IMR-90 (cell line): ENCODE measurements around the gene LBHD2. TPM values are rescaled to one million over a fixed set of nuclear protein-coding genes. Genes with fewer than 3 reads are reported as not detected.

Experiments used
- ATAC-seq: fragments of 200-7000 bp; cut with Tn5 transposase; 2 replicates; pipeline ENCODE4 v1.9.1; 2020; ENCODE audit warnings: low read depth, mild to moderate bottlenecking, moderate library complexity
- BruUV-seq: library from RNA; stranded (reverse); fragments of 400-500 nt; replicated peaks from 2 replicates; lab custom pipeline; 2021; lab: Mats Ljungman, UMichigan
- CTCF ChIA-PET: fragments of 300-600 bp; formaldehyde crosslinking; extraction: SDS; loops from one replicate; lab custom pipeline; 2021; ENCODE audit warnings: antibody characterized with exemption; lab: Yijun Ruan, JAX
- POLR2A ChIA-PET: fragments of 300-600 bp; sonication (Branson Sonifier 250); formaldehyde crosslinking; loops from one replicate; lab custom pipeline; 2022; ENCODE audit warnings: antibody characterized with exemption; ENCODE audit not compliant: unreplicated experiment; lab: Charles Lee
- DNase-seq: peaks from one replicate; pipeline ENCODE4 v3.0.0; 2013
- H2AFZ ChIP-seq: replicated peaks from 2 replicates; pipeline ENCODE3; 2013; ENCODE audit warnings: low read length, mild to moderate bottlenecking; ENCODE audit not compliant: poor library complexity
- H2AK5ac ChIP-seq: 2 replicates; pipeline ENCODE4 v1.6.1; 2013; ENCODE audit warnings: low read depth, low read length, inconsistent platforms
- H2AK9ac ChIP-seq: replicated peaks from 2 replicates; pipeline ENCODE3; 2013; ENCODE audit warnings: mild to moderate bottlenecking, low read depth, low read length, moderate library complexity; ENCODE audit not compliant: poor library complexity
- H2BK120ac ChIP-seq: 2 replicates; pipeline ENCODE4 v1.6.1; 2013; ENCODE audit warnings: low read depth, low read length, inconsistent platforms
- H2BK15ac ChIP-seq: 3 replicates; pipeline ENCODE4 v1.6.1; 2013; ENCODE audit warnings: low read depth, low read length, inconsistent platforms
- H2BK20ac ChIP-seq: 2 replicates; pipeline ENCODE4 v1.6.1; 2013; ENCODE audit warnings: low read depth, mild to moderate bottlenecking, inconsistent platforms, low read length, moderate library complexity
- H2BK5ac ChIP-seq: 2 replicates; pipeline ENCODE4 v1.6.1; 2013; ENCODE audit warnings: mild to moderate bottlenecking, low read depth, low read length, inconsistent platforms; ENCODE audit not compliant: poor library complexity, severe bottlenecking
- H3K14ac ChIP-seq: replicated peaks from 2 replicates; pipeline ENCODE4 v1.6.1; 2013; ENCODE audit warnings: low read depth, low read length, inconsistent platforms
- H3K18ac ChIP-seq: 2 replicates; pipeline ENCODE4 v1.6.1; 2013; ENCODE audit warnings: low read depth, low read length, control low read depth
- H3K23ac ChIP-seq: 2 replicates; pipeline ENCODE4 v1.6.1; 2013; ENCODE audit warnings: low read depth, low read length, inconsistent platforms
- H3K27ac ChIP-seq: 2 replicates; pipeline ENCODE4 v1.5.1; 2013; ENCODE audit warnings: mild to moderate bottlenecking, control low read depth, low read length; ENCODE audit not compliant: insufficient read depth
- H3K27me3 ChIP-seq: 2 replicates; pipeline ENCODE4 v1.6.1; 2013; ENCODE audit warnings: low read length; ENCODE audit not compliant: control insufficient read depth, insufficient read depth
- H3K36me3 ChIP-seq: 2 replicates; pipeline ENCODE4 v1.6.1; 2013; ENCODE audit warnings: low read length, mixed read lengths; ENCODE audit not compliant: control insufficient read depth, insufficient read depth
- H3K4ac ChIP-seq: 2 replicates; pipeline ENCODE4 v1.6.1; 2013; ENCODE audit warnings: low read depth, low read length, inconsistent platforms
- H3K4me1 ChIP-seq: 2 replicates; pipeline ENCODE4 v1.6.1; 2013; ENCODE audit warnings: low read length, mixed read lengths; ENCODE audit not compliant: control insufficient read depth, insufficient read depth
- H3K4me2 ChIP-seq: 2 replicates; pipeline ENCODE4 v1.6.1; 2013; ENCODE audit warnings: low read depth, mild to moderate bottlenecking, control low read depth, low read length, moderate library complexity
- H3K4me3 ChIP-seq: 2 replicates; pipeline ENCODE4 v1.5.1; 2013; ENCODE audit warnings: low read depth, mild to moderate bottlenecking, control low read depth, low read length, moderate library complexity; ENCODE audit not compliant: insufficient read depth
- H3K56ac ChIP-seq: 2 replicates; pipeline ENCODE4 v1.6.1; 2013; ENCODE audit warnings: low read length, inconsistent platforms; ENCODE audit not compliant: insufficient read depth; ENCODE audit errors: extremely low read depth
- H3K79me1 ChIP-seq, 2 experiments: 2 replicates each; pipeline ENCODE4 v1.6.1; 2013; ENCODE audit warnings: low read length in 2 of 2, inconsistent platforms in 1 of 2, low read depth in 1 of 2
- H3K9ac ChIP-seq: 2 replicates; pipeline ENCODE4 v1.6.1; 2013; ENCODE audit warnings: low read depth, low read length, control low read depth
- H3K9me1 ChIP-seq: 2 replicates; pipeline ENCODE4 v1.6.1; 2013; ENCODE audit warnings: low read length, inconsistent platforms; ENCODE audit not compliant: insufficient read depth
- H3K9me3 ChIP-seq: 2 replicates; pipeline ENCODE4 v1.6.1; 2013; ENCODE audit warnings: low read length; ENCODE audit not compliant: control insufficient read depth, insufficient read depth
- H4K20me1 ChIP-seq: 2 replicates; pipeline ENCODE4 v1.6.1; 2013; ENCODE audit warnings: low read length, inconsistent platforms; ENCODE audit not compliant: insufficient read depth
- H4K5ac ChIP-seq: 2 replicates; pipeline ENCODE4 v1.6.1; 2013; ENCODE audit warnings: mild to moderate bottlenecking, low read depth, low read length, control low read depth
- H4K8ac ChIP-seq, 2 experiments: 2 replicates each; pipeline ENCODE4 v1.6.1; 2013; ENCODE audit warnings: low read depth in 2 of 2, low read length in 2 of 2, control low read depth in 1 of 2, inconsistent platforms in 1 of 2
- H4K91ac ChIP-seq: 2 replicates; pipeline ENCODE4 v1.6.1; 2013; ENCODE audit warnings: low read depth, low read length, inconsistent platforms; ENCODE audit not compliant: insufficient read depth
- CEBPB ChIP-seq: IDR thresholded peaks from 2 replicates; pipeline ENCODE4 v1.6.1; 2012; ENCODE audit warnings: low read depth, low read length, improper control_type of control experiment
- CHD1 ChIP-seq: IDR thresholded peaks from 2 replicates; pipeline ENCODE4 v1.6.1; 2012; ENCODE audit warnings: low read depth, low read length, improper control_type of control experiment
- ELK1 ChIP-seq: fragments of 150-350 bp; IDR thresholded peaks from 2 replicates; pipeline ENCODE4 v1.6.1; 2016; ENCODE audit warnings: low read depth, mild to moderate bottlenecking, low read length, moderate library complexity, borderline replicate concordance
- FOS ChIP-seq: fragments of 150-350 bp; IDR thresholded peaks from 2 replicates; pipeline ENCODE4 v1.6.1; 2016; ENCODE audit warnings: low read depth, low read length
- MAZ ChIP-seq: IDR thresholded peaks from 2 replicates; pipeline ENCODE4 v1.6.1; 2012; ENCODE audit warnings: low read depth, mild to moderate bottlenecking, low read length, improper control_type of control experiment, moderate library complexity, borderline replicate concordance
- MXI1 ChIP-seq: IDR thresholded peaks from 2 replicates; pipeline ENCODE4 v1.6.1; 2012; ENCODE audit warnings: low read depth, mild to moderate bottlenecking, low read length, moderate library complexity, borderline replicate concordance
- NFE2L2 ChIP-seq: fragments of 150-350 bp; IDR thresholded peaks from 2 replicates; pipeline ENCODE4 v1.6.1; 2016; ENCODE audit warnings: low read depth, mild to moderate bottlenecking, low read length
- POLR2A ChIP-seq: IDR thresholded peaks from 2 replicates; pipeline ENCODE4 v1.6.1; 2012; ENCODE audit warnings: mild to moderate bottlenecking, low read depth, low read length
- RAD21 ChIP-seq: IDR thresholded peaks from 2 replicates; pipeline ENCODE4 v1.6.1; 2012; ENCODE audit warnings: low read length, improper control_type of control experiment
- RCOR1 ChIP-seq: IDR thresholded peaks from 2 replicates; pipeline ENCODE4 v1.6.1; 2012; ENCODE audit warnings: mild to moderate bottlenecking, low read length, improper control_type of control experiment; ENCODE audit not compliant: insufficient replicate concordance
- RFX5 ChIP-seq: IDR thresholded peaks from 2 replicates; pipeline ENCODE4 v1.8.0; 2012; ENCODE audit warnings: low read depth, mild to moderate bottlenecking, low read length, moderate library complexity
- SMC3 ChIP-seq: fragments of 150-350 bp; IDR thresholded peaks from 2 replicates; pipeline ENCODE4 v1.6.1; 2016; ENCODE audit warnings: low read depth, mild to moderate bottlenecking, antibody characterized with exemption, low read length, moderate library complexity
- USF2 ChIP-seq: fragments of 150-350 bp; IDR thresholded peaks from 2 replicates; pipeline ENCODE4 v1.6.1; 2017; ENCODE audit warnings: mild to moderate bottlenecking, antibody characterized with exemption, low read length, low read depth
- WGBS, 2 experiments: methylation state at CpG; one replicate each; pipeline versions ENCODE4 v1.1.5 to v1.1.7; 2013; ENCODE audit warnings: missing lambda C conversion rate in 2 of 2; ENCODE audit not compliant: insufficient read length in 1 of 2; ENCODE audit errors: extremely low coverage in 2 of 2; 5-methylcytosine and 5-hydroxymethylcytosine counted together
- dilution Hi-C: fragments of 300-500 bp; cut with HindIII; formaldehyde crosslinking; loops from one replicate; pipeline ENCODE4 v1.14.3; 2018; ENCODE audit warnings: low sequenced_read_pairs; ENCODE audit not compliant: unreplicated experiment
- in situ Hi-C: fragments of 300-500 bp; cut with MboI; formaldehyde crosslinking; loops from 3 replicates; pipeline ENCODE4 v1.14.3; 2019; ENCODE audit warnings: low sequenced_read_pairs, inconsistent platforms, mixed read lengths
- intact Hi-C: fragments of 100-400 bp; cut with micrococcal nuclease; formaldehyde crosslinking; loops from 2 replicates; pipeline ENCODE4 v1.10.0; 2022
- polyA plus RNA-seq, 3 experiments: library from polyadenylated mRNA; depleted of rRNA; stranded (reverse); fragments of >200 nt; gene quantifications; 2 replicates each; pipeline ENCODE4 v1.2.3, GENCODE V29; 2012; ENCODE audit warnings: low replicate concordance in 1 of 3
- total RNA-seq: library from RNA; depleted of rRNA; stranded (reverse); fragments of >200 nt; gene quantifications from 2 replicates; pipeline ENCODE4 v1.2.3, GENCODE V29; 2012
- TF ChIP-seq, protein P1 (sequence below): conservative IDR thresholded peaks from 2 replicates; pipeline ENCODE4 v1.5.1; 2012; ENCODE audit warnings: mild to moderate bottlenecking, low read depth, low read length, improper control_type of control experiment

The LBHD2 gene
- total and polyA plus RNA-seq, 2 of the 4 experiments (the other 2 are of a cell fraction) = not detected

DNA sequence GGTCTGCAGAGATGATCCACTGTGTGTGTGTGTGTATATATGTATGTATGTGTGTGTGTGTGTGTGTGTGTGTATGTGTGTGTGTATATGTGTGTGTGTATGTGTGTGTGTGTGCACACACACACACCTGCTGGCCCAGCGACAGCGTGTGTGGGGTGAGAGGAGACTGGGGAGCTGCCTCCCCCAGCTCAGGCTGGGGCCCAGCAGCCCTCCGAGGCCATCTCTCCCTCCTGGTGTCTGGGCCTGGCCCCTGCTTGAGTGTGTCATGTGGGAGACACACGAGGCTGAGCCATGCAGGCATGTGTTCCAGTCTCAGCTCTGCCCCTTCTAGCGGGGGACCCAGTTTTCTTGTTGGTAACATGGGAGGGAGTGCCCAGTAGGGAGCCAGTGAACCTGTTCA lies 29.3 kb downstream of the LBHD2 start:
- no peak overlapping the region for H3K9ac ChIP-seq
- no peak for DNase-seq
- no peaks in the 10 kb centered on the region for H3K27me3 ChIP-seq
- ATAC-seq = no peak
- no peak overlapping the region for H4K8ac ChIP-seq
- H3K14ac ChIP-seq = no peak overlapping the region
- H4K5ac ChIP-seq = no peak overlapping the region
- H3K36me3 ChIP-seq = no peaks in the 10 kb centered on the region
- H3K9me1 ChIP-seq = peaks cover 9% of the 10 kb centered on the region; the same call in 1 of the 2 replicates
- no peak for TF ChIP-seq RFX5
- TF ChIP-seq, protein P1, sequence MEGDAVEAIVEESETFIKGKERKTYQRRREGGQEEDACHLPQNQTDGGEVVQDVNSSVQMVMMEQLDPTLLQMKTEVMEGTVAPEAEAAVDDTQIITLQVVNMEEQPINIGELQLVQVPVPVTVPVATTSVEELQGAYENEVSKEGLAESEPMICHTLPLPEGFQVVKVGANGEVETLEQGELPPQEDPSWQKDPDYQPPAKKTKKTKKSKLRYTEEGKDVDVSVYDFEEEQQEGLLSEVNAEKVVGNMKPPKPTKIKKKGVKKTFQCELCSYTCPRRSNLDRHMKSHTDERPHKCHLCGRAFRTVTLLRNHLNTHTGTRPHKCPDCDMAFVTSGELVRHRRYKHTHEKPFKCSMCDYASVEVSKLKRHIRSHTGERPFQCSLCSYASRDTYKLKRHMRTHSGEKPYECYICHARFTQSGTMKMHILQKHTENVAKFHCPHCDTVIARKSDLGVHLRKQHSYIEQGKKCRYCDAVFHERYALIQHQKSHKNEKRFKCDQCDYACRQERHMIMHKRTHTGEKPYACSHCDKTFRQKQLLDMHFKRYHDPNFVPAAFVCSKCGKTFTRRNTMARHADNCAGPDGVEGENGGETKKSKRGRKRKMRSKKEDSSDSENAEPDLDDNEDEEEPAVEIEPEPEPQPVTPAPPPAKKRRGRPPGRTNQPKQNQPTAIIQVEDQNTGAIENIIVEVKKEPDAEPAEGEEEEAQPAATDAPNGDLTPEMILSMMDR = no peak
- TF ChIP-seq USF2 = no peak
- no peak for TF ChIP-seq FOS
- TF ChIP-seq ELK1 = no peak
- no peak for TF ChIP-seq SMC3
- no peak for TF ChIP-seq MXI1
- no peak for TF ChIP-seq POLR2A
- TF ChIP-seq CHD1 = no peak
- no peak for TF ChIP-seq RCOR1
- TF ChIP-seq RAD21 = no peak
- TF ChIP-seq MAZ = no peak
- no peak for TF ChIP-seq NFE2L2
- TF ChIP-seq CEBPB = no peak
- dilution Hi-C loops = no loop called here
- H3K4me2 ChIP-seq = no peak overlapping the region
- H3K56ac ChIP-seq = no peak overlapping the region
- H2BK15ac ChIP-seq = no peak overlapping the region
- peak overlapping the region; percentile 20; the same call in 1 of the 2 replicates for H2AK5ac ChIP-seq
- no TSS peak for BruUV-seq
- H4K91ac ChIP-seq = no peak overlapping the region
- POLR2A ChIA-PET = no interaction called here
- H2AFZ ChIP-seq = no peak overlapping the region
- no peak overlapping the region for H2BK20ac ChIP-seq
- no peak overlapping the region for H3K23ac ChIP-seq
- no peak overlapping the region for H2BK120ac ChIP-seq
- no peak overlapping the region for H2BK5ac ChIP-seq
- H4K20me1 ChIP-seq = no peaks in the 10 kb centered on the region
- no CpG with 5 or more reads among the region's 5 CpGs for WGBS, 2 experiments
- no peak overlapping the region for H2AK9ac ChIP-seq
- H3K4me3 ChIP-seq = no peak overlapping the region
- intact Hi-C loops = no loop called here
- no peaks in the 10 kb centered on the region for H3K9me3 ChIP-seq
- no peak overlapping the region for H3K27ac ChIP-seq
- CTCF ChIA-PET = no interaction called here
- in situ Hi-C loops = no loop called here
- peaks cover 35% of the 10 kb centered on the region for H3K4me1 ChIP-seq
- no peak overlapping the region; the same call in 1 of the 2 replicates for H3K4ac ChIP-seq
- no peak overlapping the region for H3K18ac ChIP-seq
- H3K79me1 ChIP-seq = no peaks in the 10 kb centered on the region
